HK-2 (cell line): ENCODE results near the gene VPS13D.
"Not testable (repeated sequence)": the region's sequence is repeated elsewhere in the genome, so short reads cannot be mapped to it uniquely, and the experiment has no call there.

Source experiments
- DNase-seq: peaks from one replicate; pipeline ENCODE4 v3.0.0-alpha.2; 2018; ENCODE audit not compliant: unreplicated experiment

VPS13D gene

GRCh38 chr1:12294076-12294475 lies 64.2 kb downstream of the VPS13D start:
- no peak for DNase-seq

GRCh38 chr1:12296016-12296415 lies 66.2 kb downstream of the VPS13D start:
- DNase-seq = no peak

DNA sequence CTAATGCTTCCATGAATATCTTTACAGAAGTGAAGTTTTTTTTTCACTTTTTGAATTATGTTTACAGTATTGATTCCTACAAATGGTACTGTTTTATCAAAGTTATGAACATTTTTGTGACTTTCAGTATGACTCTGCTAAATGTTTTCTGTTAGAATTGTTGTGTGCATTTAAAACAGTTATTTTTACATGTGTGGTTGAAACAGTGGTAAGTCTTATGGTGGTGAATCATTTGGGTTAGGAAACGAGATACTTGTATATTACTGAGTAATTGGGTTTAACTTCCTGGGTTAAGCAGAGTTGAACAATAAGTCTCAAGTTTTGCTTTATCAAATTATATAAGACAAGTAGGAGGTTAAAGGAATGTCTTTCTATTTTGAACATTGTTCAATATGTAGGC lies 66.8 kb downstream of the VPS13D start:
- no peak for DNase-seq

DNA sequence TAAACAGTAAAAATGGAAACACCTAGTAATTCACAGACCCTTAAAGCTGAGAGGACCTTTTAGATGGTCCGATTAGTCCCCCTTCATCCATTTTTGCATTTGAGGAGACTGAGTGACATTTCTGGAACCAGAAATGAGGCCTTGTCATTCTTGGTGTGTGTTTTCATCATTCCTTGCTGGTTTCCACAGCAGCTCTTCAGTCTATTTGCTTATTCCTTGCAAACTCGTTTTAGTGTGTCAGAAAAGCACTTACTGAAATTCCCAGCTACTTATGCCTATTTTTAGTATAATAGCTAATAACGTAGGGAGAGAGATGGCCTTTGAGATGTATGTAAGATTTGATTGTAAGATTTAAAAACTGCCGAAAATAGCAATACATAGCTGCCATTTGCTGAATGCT lies 70.9 kb downstream of the VPS13D start:
- DNase-seq = no peak

- no peak for DNase-seq
Measured at GRCh38 chr1:12301518-12302237, 71.8 kb downstream of the VPS13D start.

DNA sequence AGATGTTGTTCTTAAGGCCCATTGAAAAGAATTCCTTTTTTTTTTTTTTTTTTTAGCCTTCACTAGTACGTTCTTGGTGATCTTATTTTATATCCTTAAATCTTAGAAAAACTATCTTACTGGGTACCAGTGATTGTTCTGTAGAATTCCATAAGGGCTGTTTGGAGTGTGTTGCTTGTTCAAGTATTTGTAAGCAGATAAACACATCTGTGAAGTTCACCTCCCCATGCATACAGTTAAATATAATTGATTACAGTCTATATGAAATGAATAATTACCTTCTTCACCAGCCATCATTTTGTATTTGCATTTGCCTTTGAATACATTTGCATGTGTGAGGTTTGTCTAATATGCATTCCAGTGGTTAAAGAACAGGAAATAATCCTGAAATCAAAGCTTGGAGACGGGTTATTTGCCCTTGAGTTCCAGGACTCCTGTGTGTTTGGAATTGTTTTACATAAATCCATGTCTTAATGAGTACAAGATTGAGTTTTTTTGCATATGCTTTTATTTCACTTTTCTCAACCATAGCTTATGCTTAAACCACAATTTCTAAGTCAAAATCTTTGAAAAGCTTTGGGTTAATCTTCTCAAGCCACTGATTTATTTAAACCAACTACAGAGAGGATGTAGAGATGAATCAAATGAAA lies 73.1 kb downstream of the VPS13D start:
- DNase-seq = no peak

DNA sequence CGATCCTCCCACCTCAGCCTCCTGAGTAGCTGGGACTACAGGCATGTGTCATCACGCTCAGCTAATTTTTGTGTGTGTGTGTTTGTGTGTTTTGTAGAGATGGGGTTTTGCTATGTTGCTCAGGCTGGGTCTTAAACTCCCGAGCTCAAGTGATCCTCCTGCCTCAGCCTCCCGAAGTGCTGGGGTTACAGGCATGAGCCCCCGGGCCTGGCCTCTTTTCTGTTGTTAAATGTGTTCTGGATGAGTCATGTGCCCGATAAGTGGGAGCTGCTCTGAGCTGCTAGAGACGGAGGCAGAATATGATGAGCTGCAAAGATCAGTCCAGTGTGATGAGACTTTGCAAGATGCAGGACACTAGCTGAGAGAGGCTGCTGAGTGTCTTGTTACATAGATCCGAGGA lies 75.5 kb downstream of the VPS13D start:
- DNase-seq = no peak

DNA sequence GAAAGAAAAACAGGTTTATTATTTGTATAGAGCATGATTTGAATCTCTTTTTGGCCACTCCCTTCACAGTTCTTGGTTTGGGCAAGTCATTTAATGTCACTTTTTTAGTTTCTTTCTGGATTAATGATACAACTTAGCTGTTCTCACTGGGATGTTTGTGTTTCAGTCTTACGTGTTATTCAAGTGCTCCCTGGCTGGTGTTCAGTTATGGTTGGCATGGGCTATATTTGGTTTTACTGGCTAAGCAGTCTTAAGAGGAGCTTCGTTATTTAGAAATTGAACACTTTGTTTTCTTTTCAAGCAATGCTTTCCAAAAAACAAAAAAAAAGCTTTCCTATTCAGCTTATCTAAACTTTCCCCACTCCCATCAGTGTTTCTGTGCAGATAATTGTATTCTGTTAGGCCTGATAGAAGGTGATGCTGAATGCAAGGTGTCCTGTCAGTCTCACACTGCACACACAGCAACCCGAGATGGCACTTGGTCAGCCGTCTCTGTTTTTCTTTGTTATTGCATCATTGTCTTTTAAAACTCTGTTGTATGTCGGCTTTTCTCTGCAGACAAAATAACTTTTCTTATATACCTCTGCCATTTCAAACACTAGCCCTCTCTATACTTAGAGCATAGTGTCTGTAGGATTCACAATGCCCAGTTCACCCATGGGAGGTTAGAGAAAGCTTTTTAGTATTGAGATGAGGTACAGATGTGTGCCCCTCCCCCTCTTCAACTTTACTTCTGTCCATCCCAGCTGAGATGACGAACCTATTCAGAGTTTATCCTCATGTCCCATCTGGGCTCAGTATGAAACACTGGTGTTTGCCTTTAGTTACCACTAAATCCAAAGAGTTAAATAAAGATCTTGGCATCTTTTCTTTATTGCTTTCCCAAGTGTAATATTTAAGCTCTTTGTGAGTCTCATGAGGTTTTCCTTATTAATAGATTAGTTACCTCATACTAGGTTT lies 80.2 kb downstream of the VPS13D start:
- no peak for DNase-seq

DNA sequence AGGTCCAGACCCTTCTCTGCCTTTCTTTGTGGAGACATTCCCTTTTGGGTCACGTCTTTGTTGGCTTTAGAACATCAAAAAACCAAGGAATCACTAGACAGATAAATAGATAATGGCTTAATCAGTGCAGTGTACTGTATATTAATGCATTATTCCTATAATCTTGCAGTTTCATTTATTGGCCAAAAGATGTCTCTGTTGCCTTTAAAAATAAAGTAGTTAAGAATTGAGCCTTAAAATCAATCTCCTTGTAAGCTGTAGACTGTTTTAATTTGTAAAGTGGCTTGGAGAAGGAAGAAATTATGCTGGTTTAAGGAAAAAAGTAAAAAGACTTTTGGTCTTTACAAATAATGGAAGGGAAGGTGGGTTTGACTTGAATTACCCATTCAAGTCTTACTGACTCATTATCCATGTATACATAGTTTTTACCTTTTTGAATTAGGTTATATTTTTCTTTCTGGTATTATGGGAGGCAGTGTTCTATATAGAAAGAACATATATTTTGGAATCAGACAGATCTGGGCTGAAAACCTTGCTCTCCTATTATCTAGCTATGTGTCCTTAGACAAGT lies 84.6 kb downstream of the VPS13D start:
- DNase-seq = no peak

DNA sequence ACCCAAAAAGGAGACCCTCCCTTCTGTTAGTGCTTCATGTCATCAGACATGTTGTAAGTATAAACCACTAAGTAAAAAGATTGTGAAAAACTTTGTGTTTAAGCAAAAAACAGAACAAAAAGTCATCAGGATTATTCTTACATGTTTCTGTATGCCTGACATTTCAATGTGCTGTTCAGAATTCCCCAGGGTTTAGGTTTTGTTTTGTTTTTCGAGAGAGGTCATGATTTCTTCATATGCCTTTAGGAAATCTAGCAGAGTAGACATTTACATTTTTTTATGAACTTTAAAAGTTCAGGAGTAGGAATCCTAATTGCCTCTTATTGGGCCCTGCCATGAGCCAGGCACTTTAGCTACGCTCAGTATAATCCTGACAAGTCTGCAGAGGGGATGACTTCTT lies 85.3 kb downstream of the VPS13D start:
- DNase-seq = no peak

GRCh38 chr1:12316331-12316730 lies 86.5 kb downstream of the VPS13D start:
- no peak for DNase-seq

DNA sequence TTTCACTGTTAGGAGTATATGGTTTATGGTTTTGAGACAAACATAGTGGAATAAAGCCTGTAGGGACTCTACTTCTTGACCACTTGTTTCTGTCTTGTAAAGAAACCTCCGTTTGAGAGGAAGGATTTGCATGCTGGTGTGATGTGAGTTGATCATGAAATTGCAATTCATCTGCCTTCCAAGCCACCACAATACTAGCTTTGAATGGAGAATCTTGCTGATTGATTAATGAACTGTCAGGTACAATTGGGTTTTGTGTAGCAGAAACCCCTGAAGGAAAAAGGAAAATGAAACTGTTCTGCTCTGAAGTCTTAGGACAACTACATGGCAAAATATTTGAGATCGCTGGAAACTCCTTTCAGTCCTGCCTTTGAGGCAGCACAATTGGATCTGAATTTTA lies 90.7 kb downstream of the VPS13D start:
- DNase-seq = no peak

DNA sequence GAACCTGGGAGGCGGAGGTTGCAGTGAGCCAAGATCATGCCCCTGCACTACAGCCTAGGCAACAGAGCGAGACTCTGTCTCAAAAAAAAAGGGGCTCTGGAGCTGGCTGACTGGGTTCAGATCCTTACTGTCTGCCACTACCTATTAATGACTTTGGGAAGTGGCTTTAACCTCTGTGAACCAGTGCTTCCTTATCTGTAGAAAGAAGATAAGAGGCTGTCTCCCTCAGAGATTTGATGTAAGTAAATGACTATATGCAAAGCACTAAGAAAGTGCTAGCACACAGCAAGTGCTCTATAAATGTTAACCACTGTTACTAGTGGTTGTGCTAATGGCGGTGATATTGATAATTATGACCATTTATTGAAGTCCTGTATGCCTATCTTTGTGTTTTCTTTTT lies 94.6 kb downstream of the VPS13D start:
- DNase-seq = no peak

- not testable (repeated sequence) for DNase-seq
Measured at GRCh38 chr1:12324973-12325372, 95.1 kb downstream of the VPS13D start.

- no peak for DNase-seq
Measured at GRCh38 chr1:12326986-12327385, 97.2 kb downstream of the VPS13D start.

GRCh38 chr1:12327566-12327965 lies 97.7 kb downstream of the VPS13D start:
- no peak for DNase-seq

- no peak for DNase-seq
Measured at GRCh38 chr1:12333036-12333785, 103.4 kb downstream of the VPS13D start.

DNA sequence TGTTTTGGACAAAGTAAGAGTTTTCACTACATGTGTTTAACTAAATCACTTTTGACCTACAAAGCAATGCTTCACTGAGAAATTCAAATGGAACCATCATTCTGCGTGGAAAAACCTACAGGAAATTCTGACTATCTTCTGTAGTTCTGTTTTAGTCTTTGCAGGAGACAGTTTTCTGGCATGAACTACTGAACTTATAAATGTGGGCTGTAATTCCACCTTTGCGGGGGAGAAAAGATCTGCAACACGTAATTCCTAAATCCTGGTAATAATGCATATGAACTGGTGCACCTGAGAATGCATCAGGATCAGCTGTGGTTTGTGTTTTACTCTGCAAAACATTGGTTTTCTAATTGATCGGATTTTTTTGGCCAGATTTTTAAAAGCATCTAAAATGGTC lies 106.0 kb downstream of the VPS13D start:
- DNase-seq = no peak

DNA sequence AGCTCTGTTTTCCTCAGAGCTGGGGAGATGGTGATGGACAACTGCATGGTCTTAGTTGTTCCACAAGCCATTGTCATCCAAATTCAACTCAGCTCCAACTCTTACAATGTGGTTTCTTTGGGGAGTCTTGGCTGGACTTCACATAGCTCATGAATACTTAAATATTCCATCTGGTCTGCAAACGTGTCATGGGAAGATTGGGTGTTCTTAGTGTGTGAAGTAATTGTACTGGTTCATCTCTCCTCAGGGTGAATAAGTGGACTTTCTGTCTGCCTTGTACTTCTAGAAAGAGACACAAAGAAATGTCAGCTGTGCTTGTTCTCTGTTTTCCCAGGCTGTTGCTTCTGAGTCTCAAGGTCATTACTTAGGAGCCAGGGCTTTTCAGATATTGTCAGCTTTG lies 106.6 kb downstream of the VPS13D start:
- DNase-seq = no peak

- DNase-seq = no peak
Measured at GRCh38 chr1:12338017-12338416, 108.2 kb downstream of the VPS13D start.

GRCh38 chr1:12338823-12339222 lies 109.0 kb downstream of the VPS13D start:
- no peak for DNase-seq

GRCh38 chr1:12339396-12339795 lies 109.6 kb downstream of the VPS13D start:
- no peak for DNase-seq
